Right lobe of liver (tissue), 4 donors: ENCODE measurements around the gene PGBD1.

Experiments used
- CTCF ChIP-seq, 4 donors: fragments of 200-600 bp in 3 of 4; fragments of 450-650 bp in 1 of 4; IDR thresholded peaks; one replicate each; pipeline versions ENCODE4 v1.5.1 to v1.8.0; 2016 to 2022; ENCODE audit warnings: antibody characterized with exemption in 4 of 4, mild to moderate bottlenecking in 2 of 4
- POLR2A ChIP-seq: fragments of 450-650 bp; IDR thresholded peaks from one replicate; pipeline ENCODE4 v1.6.1; 2017; ENCODE audit warnings: antibody characterized with exemption, mild to moderate bottlenecking
- donor health status: DM: no; HTN: no; CAD: no.
- donor health status: DM: no; HTN: no; CAD: no.
- donor health status: DM: no; HTN: yes; CAD: no.

- TF ChIP-seq CTCF (IDR thresholded peaks at IDR 0.05) (no peak), POLR2A (no peak)
Measured at GRCh38 chr6:28258877-28259777, 22.2 kb upstream of the PGBD1 start, which contains the start of gene NKAPL.
